Astrocyte (in vitro differentiated cells and primary cell): ENCODE data around the gene MAP7D2.

Source experiments
- CTCF ChIP-seq: IDR thresholded peaks from 2 replicates; pipeline ENCODE4 v1.5.1; 2011; ENCODE audit warnings: low read depth, mild to moderate bottlenecking, inconsistent platforms, low read length, moderate library complexity; ENCODE audit not compliant: insufficient read depth
- EZH2 ChIP-seq: IDR thresholded peaks from 2 replicates; pipeline ENCODE4 v1.6.1; 2012; ENCODE audit warnings: mild to moderate bottlenecking, low read length, inconsistent platforms; ENCODE audit not compliant: insufficient read depth

- TF ChIP-seq CTCF, result no peak
- no peak for TF ChIP-seq EZH2
Measured at GRCh38 chrX:20038966-20039365, 77.7 kb downstream of the MAP7D2 start.
